Fibroblast of gingiva (primary cell): ENCODE data around the gene CACNG1.
"Not testable (repeated sequence)": the region's sequence is repeated elsewhere in the genome, so short reads cannot be mapped to it uniquely, and the experiment has no call there.

Experiments
- DNase-seq: peaks from one replicate; pipeline ENCODE4 v3.0.0-alpha.2; 2011; ENCODE audit warnings: low read depth

Gene CACNG1

GRCh38 chr17:67025216-67025792 is 19.1 kb upstream of the CACNG1 start:
- no peak for DNase-seq

- no peak for DNase-seq
These were observed 18.0 kb upstream of the CACNG1 start for GRCh38 chr17:67026341-67026740.

- no peak for DNase-seq
These were observed 17.2 kb upstream of the CACNG1 start for GRCh38 chr17:67027031-67027628.

- DNase-seq = no peak
These were observed 13.7 kb upstream of the CACNG1 start for GRCh38 chr17:67030641-67031040.

GRCh38 chr17:67032382-67032781 is 12.0 kb upstream of the CACNG1 start:
- DNase-seq = no peak

- DNase-seq = no peak
These were observed 11.4 kb upstream of the CACNG1 start for GRCh38 chr17:67032985-67033384.

GRCh38 chr17:67033613-67034012 is 10.7 kb upstream of the CACNG1 start:
- no peak for DNase-seq

- DNase-seq = no peak
These were observed 8.9 kb upstream of the CACNG1 start for GRCh38 chr17:67035131-67036083.

- DNase-seq = no peak
These were observed 5.4 kb upstream of the CACNG1 start for GRCh38 chr17:67038861-67039365.

GRCh38 chr17:67040652-67041051 is 3.7 kb upstream of the CACNG1 start:
- DNase-seq = no peak

GRCh38 chr17:67041119-67041518 is 3.2 kb upstream of the CACNG1 start:
- not testable (repeated sequence) for DNase-seq

- no peak for DNase-seq
These were observed 2.8 kb upstream of the CACNG1 start for GRCh38 chr17:67041531-67041930.

- DNase-seq = no peak
These were observed 2.1 kb upstream of the CACNG1 start for GRCh38 chr17:67041941-67042899.

GRCh38 chr17:67043283-67043682 is 1.1 kb upstream of the CACNG1 start:
- DNase-seq = no peak

GRCh38 chr17:67044940-67045339 is 586 bp downstream of the CACNG1 start:
- no peak for DNase-seq

- DNase-seq = no peak
These were observed 2.0 kb downstream of the CACNG1 start for GRCh38 chr17:67046398-67046797.

- DNase-seq = no peak
These were observed 3.0 kb downstream of the CACNG1 start for GRCh38 chr17:67047382-67047781.

GRCh38 chr17:67049025-67049739 is 4.8 kb downstream of the CACNG1 start:
- DNase-seq = no peak

- no peak for DNase-seq
These were observed 5.7 kb downstream of the CACNG1 start for GRCh38 chr17:67050066-67050465.

GRCh38 chr17:67050471-67051154 is 6.3 kb downstream of the CACNG1 start:
- no peak for DNase-seq
